NK-92 (cell line): Measurements from ENCODE around the gene EN1.

Experiments
- DNase-seq: peaks from one replicate; lab custom pipeline; 2025; ENCODE audit not compliant: unreplicated experiment; lab: John Stamatoyannopoulos, UW

The EN1 gene

GRCh38 chr2:118822572-118822971, 24.9 kb downstream of the EN1 start:
- no peak for DNase-seq

GRCh38 chr2:118822015-118822414, 25.4 kb downstream of the EN1 start:
- DNase-seq, result no peak

- DNase-seq, result no peak
These were observed 30.0 kb downstream of the EN1 start for GRCh38 chr2:118817469-118817868.

GRCh38 chr2:118816669-118817068, 30.8 kb downstream of the EN1 start:
- DNase-seq, result no peak

- DNase-seq, result no peak
These were observed 31.7 kb downstream of the EN1 start for GRCh38 chr2:118815731-118816130.

- DNase-seq, result no peak
These were observed 32.1 kb downstream of the EN1 start for GRCh38 chr2:118815314-118815713.

- DNase-seq, result no peak
These were observed 33.1 kb downstream of the EN1 start for GRCh38 chr2:118814368-118814767.

- no peak for DNase-seq
These were observed 33.7 kb downstream of the EN1 start for GRCh38 chr2:118813601-118814339.

- no peak for DNase-seq
These were observed 34.3 kb downstream of the EN1 start for GRCh38 chr2:118813111-118813510.

- DNase-seq, result no peak
These were observed 34.9 kb downstream of the EN1 start for GRCh38 chr2:118812552-118812951.

- no peak for DNase-seq
These were observed 35.8 kb downstream of the EN1 start for GRCh38 chr2:118811514-118812115.

- no peak for DNase-seq
These were observed 36.7 kb downstream of the EN1 start for GRCh38 chr2:118810766-118811165.

- DNase-seq, result no peak
These were observed 39.0 kb downstream of the EN1 start for GRCh38 chr2:118808429-118808809.

GRCh38 chr2:118807668-118808428, 39.6 kb downstream of the EN1 start:
- DNase-seq, result no peak

GRCh38 chr2:118806797-118807667, 40.4 kb downstream of the EN1 start:
- no peak for DNase-seq

- DNase-seq, result no peak
These were observed 42.3 kb downstream of the EN1 start for GRCh38 chr2:118805064-118805690.

- no peak for DNase-seq
These were observed 44.4 kb downstream of the EN1 start for GRCh38 chr2:118803012-118803411.

GRCh38 chr2:118801151-118801550, 46.3 kb downstream of the EN1 start:
- no peak for DNase-seq

- no peak for DNase-seq
These were observed 46.7 kb downstream of the EN1 start for GRCh38 chr2:118800736-118801135.

GRCh38 chr2:118794546-118794945, 52.9 kb downstream of the EN1 start:
- DNase-seq, result no peak
